Ecto neural progenitor cell (in vitro differentiated cells): ENCODE data around the gene CD36.

ENCODE experiments used
- DNase-seq: peaks from one replicate; pipeline ENCODE4 v3.0.0-alpha.2; 2018; ENCODE audit warnings: low spot score

Gene CD36

DNA sequence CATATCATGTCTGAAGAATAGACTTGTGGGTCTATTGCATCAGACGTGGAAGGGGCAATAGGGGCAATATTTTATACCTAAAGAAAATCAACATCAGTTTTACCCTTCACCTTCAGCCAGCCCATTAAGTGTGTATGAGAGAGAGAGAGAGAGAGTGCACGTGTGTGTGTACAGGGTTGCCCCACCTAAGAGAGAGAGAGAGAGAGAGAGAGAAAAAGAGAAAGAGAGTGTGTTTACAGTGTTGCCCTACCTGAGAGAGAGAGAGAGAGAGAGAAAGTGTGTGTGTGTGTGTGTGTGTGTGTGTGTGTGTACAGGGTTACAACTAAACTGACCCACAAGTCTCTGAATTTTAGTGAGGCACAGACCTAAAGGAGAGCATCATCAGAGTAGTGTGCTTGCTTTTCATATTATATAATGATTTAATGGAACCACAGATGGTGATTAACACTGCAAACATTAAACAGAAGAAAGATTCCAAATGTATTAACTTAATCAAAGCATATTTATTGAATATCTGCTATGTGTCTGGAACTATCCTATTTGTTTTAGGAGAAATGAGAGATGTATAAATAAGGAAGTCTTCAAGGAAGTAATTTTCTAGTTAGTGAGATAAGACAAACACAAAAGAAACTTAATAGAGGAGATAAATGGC, 66.8 kb downstream of the CD36 start:
- DNase-seq: no peak

DNA sequence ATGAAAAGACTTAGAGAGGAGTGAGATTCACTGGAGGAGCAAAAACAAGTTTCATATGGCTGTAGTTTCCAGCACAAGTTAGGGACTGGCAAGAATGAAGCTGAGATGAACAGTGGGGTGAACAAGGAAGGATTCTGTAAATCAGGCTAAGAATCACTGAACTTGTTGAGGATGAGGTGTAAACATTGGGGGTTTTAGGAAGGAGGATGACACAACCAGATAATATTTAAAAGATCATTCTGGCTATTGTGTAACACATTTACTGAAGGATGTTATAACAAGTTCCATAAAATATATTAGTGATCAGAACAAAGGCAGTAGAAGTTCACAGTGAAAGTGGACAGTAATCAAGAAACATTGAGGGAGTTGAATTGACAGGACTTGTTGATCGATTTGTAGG, 68.9 kb downstream of the CD36 start:
- no peak for DNase-seq

DNA sequence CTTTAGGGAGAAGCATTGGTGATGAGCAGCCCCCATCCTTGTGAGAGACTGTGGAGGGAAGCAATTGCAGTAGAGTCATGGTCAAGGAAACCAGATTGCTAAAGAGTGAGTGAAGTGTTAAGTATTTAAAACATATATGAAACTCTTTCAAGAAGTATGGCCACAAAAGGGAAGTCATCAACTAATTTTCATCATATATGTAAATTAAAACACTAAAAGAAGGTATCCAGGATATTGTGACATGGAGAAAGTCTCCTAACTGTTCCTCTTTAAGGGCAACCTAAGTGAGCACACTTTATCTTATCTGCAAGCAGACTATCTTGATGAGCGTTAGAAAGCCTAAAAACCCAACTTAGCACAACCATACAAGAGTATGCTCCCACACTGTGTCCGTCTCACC, 69.7 kb downstream of the CD36 start:
- no peak for DNase-seq

DNA sequence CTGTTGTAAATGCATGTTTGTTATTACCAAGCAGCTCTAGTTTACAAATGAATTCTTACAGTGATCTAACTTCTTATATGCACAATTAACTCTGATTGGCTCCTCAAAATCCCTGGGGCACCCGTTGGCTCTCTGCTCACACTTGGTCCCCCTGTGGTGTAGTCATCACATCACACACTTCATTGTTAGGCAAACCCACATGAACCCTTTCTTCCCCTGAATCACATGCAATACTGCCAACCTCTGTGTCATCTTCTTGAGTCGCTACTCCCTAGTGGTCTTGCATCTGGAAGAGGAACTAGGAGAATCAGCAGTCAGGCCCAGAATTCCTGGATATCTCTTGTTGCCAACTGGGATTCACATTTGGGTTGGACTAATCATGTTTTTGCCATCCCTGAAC, 73.1 kb downstream of the CD36 start:
- no peak for DNase-seq

DNA sequence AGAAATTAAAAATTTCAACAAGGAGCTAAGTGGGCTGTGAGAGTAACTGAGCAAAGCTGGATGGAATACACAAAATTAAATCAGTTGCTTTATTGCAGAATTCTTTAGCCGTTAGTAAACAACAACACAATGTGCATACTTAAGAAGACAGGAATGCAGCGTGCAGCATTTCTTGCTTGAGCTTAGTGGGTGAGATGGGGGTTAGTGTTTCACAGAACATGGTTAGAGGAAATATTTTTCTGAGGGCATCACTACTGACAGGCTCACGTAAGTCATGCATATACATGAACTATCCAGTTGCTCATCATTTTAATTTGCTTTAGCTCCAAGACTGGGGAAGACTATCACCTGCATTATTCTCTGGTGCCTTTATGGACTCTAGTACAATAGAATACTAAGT, 80.8 kb downstream of the CD36 start:
- no peak for DNase-seq

DNA sequence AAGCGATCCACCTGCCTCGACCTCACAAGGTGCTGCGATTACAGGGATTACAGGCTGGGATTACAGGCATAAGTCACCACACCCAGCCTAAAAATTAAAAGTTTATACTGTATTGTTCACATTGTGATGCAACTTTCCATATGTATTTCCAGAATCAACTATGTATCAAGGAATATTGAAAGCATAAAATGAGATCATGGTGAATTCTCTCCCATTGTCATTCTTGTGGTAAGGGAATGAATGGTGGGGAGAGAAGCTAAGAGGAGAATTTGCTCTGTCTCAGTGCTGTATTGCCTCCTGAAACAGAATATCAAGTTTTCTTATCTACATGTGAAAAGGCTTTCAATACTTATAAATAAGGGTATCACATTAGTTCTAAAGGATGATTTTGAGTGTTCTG, 81.7 kb downstream of the CD36 start:
- DNase-seq: no peak

DNA sequence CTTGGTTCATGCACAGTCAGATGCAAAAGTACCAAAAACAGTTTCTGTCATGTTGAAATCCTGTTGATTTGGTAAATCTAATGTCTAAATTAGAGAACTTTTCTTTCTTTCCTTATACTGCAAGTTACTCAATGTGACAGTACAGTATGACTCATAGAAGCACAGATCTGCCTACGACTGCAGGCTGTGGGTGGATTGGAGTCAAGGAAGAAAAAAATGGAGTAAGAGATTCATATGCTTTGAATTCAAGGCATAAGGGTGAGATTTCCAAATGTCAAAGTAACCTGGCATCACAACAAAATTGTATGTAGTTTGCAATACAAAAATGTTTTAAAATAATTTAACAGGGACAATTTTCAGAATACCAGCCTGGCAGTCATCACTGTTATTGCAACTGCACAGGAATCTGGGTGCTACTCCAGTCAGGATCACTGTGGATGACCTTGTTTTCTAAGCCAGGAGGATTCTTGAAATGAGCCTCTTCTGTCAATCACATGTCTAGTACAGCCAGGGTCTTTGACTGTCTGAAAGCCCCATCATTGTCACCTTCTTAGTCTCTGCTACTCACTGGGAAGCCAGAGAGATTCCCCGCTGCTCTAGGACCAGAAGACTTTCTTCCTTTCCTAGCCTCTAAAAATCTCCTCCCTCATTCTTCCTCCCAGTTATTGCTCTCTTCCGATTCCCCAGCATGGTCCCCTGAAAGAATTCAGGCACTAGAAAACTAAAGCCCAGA, 83.6 kb downstream of the CD36 start:
- DNase-seq: no peak

DNA sequence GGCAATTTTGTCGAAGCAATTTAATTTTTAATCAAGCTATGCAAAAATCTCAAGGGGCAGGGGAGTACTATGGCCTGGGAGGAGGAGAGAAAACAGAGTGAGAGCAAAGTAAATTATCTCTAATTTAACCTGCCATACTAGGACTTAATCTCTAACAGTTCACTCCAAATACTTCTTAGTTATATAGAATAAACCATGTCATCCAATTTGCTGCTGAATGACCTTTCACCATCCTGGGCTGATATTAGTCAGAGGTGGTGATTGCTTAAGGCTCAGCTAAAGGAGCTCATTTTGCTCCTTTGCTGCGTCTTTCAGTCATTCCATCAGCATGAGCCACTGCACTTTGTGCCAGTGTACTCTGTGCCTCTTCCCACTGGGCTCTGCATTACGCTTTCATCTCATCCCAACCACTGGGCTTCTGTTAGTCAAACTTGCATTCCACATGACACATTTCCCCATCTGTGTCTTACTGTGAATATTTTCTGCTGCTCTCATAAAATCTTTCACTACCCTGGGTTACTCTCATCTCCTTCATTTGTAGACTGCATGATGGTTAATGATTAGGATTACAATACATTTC, 84.3 kb downstream of the CD36 start:
- no peak for DNase-seq

DNA sequence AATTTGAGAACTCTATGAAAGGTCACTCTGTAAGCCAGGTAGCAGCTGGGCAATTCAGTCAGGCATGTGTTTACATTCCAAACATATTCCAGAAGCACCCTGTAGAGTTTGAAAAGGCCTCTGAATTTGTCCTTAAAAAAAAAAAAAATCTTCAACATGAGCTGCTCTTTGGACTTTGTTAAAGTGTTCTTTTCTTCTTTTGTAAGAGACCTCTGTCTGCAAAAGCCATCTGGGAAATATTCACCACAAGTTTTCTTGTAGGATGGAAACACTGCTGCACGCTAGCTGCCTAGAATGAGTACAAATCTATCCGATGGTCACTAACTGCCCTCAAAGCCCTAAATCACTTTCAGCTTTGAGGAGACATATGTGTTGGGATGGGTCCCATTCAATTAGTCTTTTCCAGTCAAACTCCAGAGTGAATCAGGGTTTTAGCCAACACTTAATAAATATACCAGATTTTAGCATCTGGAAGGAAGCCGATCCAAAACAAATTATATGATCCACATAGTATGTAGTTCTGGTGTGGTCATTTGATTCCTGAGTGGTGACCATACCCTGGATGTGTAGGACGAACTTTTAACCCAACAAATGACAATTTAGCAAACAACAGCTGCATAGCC, 85.9 kb downstream of the CD36 start:
- no peak for DNase-seq

DNA sequence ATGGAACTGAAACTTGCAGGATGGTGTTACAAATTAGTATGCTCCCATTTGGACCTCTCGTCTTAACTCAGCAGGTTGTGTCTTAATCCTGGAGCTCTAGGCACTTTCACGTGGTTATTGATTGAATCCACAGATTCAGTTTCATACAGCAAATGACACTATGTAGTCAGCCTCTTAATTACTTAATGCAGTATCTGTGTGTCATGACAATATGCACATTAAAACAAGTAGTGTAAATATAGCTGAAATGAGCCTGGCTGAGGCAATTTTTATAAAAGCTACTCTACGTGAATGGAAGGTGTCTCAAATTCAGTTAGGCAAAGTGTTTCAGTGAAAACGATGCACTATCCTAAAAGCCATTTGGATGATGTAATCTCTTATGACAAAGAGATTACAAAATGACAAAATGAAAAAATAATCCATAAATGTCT, 86.8 kb downstream of the CD36 start:
- DNase-seq: no peak
